PC-9 (cell line): ENCODE results near the gene SYNE4.

ENCODE experiments used
- EZH2 ChIP-seq: fragments of 200-600 bp; sonication (generic); IDR thresholded peaks from 2 replicates; pipeline ENCODE4 v1.8.0; 2017; ENCODE audit warnings: antibody characterized with exemption, low read depth
- TF ChIP-seq, protein P1 (sequence below): fragments of 200-600 bp; sonication (generic); conservative IDR thresholded peaks from 2 replicates; pipeline ENCODE4 v1.6.1; 2017; ENCODE audit warnings: mixed run types, antibody characterized with exemption, mild to moderate bottlenecking, moderate library complexity

DNA sequence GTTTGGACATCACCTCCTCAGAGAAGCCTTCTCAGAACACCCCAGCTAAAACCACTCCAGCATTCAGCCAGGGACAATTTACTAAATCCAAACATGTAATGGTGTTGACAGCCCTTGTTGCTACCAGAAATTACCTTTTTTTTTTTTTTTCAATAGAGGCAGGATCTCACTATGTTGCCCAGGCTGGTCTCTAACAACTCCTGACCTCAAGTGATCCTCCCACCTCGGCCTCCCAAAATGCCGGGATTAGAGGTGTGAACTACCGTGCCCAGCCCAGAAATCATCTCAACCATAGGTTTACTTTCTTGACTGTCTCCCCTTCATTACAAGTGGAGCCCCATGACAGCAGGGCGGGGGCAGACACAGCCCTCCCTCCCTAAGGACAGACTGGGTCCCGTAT, 14.8 kb upstream of the SYNE4 start:
- TF ChIP-seq, protein P1, sequence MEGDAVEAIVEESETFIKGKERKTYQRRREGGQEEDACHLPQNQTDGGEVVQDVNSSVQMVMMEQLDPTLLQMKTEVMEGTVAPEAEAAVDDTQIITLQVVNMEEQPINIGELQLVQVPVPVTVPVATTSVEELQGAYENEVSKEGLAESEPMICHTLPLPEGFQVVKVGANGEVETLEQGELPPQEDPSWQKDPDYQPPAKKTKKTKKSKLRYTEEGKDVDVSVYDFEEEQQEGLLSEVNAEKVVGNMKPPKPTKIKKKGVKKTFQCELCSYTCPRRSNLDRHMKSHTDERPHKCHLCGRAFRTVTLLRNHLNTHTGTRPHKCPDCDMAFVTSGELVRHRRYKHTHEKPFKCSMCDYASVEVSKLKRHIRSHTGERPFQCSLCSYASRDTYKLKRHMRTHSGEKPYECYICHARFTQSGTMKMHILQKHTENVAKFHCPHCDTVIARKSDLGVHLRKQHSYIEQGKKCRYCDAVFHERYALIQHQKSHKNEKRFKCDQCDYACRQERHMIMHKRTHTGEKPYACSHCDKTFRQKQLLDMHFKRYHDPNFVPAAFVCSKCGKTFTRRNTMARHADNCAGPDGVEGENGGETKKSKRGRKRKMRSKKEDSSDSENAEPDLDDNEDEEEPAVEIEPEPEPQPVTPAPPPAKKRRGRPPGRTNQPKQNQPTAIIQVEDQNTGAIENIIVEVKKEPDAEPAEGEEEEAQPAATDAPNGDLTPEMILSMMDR: no peak
- no peak for TF ChIP-seq EZH2
